Pancreas (tissue), 10 donors: Measurements from ENCODE around the gene COL25A1. TPM values are rescaled to one million over a fixed set of nuclear protein-coding genes. Genes with fewer than 3 reads are reported as not detected.

Experiments
- ATAC-seq, 4 donors: fragments of 200-7000 bp; cut with Tn5 transposase; one replicate each; pipeline versions ENCODE4 v1.8.0 to v1.9.1; 2020; ENCODE audit warnings: mild to moderate bottlenecking in 4 of 4, moderate library complexity in 4 of 4
- DNase-seq, 6 donors: peaks; one replicate each; pipeline ENCODE4 v3.0.0-alpha.2; 2020
- FAIRE-seq: peaks from 2 replicates; lab custom pipeline; 2012; peaks lifted over from hg19 to GRCh38; lab: Jason Lieb, UNC
- H3K27ac ChIP-seq, 4 donors: fragments of 200-600 bp; sonication (generic); 1 replicate in 3 of 4; 2 replicates in 1 of 4; pipeline versions ENCODE4 v1.5.0 to v1.8.0; 2020
- H3K27me3 ChIP-seq, 4 donors: fragments of 200-600 bp; one replicate each; pipeline ENCODE4 v1.8.0; 2021
- H3K36me3 ChIP-seq, 3 donors: fragments of 200-600 bp; sonication (generic) in 1 of 3; one replicate each; pipeline versions ENCODE4 v1.5.0 to v1.8.0; 2020 to 2021
- H3K4me1 ChIP-seq, 3 donors: fragments of 200-600 bp; one replicate each; pipeline ENCODE4 v1.8.0; 2021
- H3K4me3 ChIP-seq, 4 donors: fragments of 200-600 bp; sonication (generic) in 2 of 4; one replicate each; pipeline versions ENCODE4 v1.5.0 to v1.8.0; 2020 to 2021
- H3K9me3 ChIP-seq, 4 donors: fragments of 200-600 bp; one replicate each; pipeline ENCODE4 v1.8.0; 2021
- WGBS, 2 donors: extraction: QIAGEN DNeasy Blood & Tissue Kit; methylation state at CpG; one replicate each; pipeline ENCODE4 v1.1.7; 2013; 5-methylcytosine and 5-hydroxymethylcytosine counted together
- intact Hi-C, 3 donors: fragments of 100-400 bp; cut with DNase I; formaldehyde crosslinking; loops; one replicate each; pipeline versions ENCODE4 v1.11.1 to v1.14.2; 2022
- polyA plus RNA-seq, 2 donors: library from polyadenylated mRNA; stranded (reverse); fragments of 200-250 nt; gene quantifications; one replicate each; pipeline ENCODE4 v1.2.3, GENCODE V29; 2013
- total RNA-seq, 6 donors: library from RNA; stranded (reverse); fragmentation: NEBNext Ultra II Directional in 4 of 6; extraction: Animal tissue kit (Norgen Biotek cat#: 25700) in 4 of 6; gene quantifications; one replicate each; pipeline versions ENCODE4 v1.2.1 to v1.2.4, GENCODE V29; 2021 to 2023
- TF ChIP-seq, protein P1 (sequence below), 4 donors: fragments of 200-600 bp; sonication (generic) in 3 of 4; IDR thresholded peaks; one replicate each; pipeline versions ENCODE4 v1.5.0 to v1.8.0; 2021; ENCODE audit warnings: antibody characterized with exemption in 4 of 4
- donor health status: healthy with polysubstance abuse.
- donor health status: DM: no; HTN: no; CAD: no; lungs with moderate emphysema.
- donor health status: DM: no; HTN: no; CAD: no.
- donor health status: control.
- donor health status: control.
- donor health status: Bipolar disorder and iron deficiency.
- donor health status: DM: yes; HTN: yes; CAD: no.
- donor health status: DM: no; HTN: no; CAD: no.
- donor health status: DM: no; HTN: no; CAD: no.
- donor health status: DM: yes; HTN: yes; CAD: no.

Gene COL25A1
- total and polyA plus RNA-seq, 8 donors = 0.08 to 0.46 (median 0.22) TPM

DNA sequence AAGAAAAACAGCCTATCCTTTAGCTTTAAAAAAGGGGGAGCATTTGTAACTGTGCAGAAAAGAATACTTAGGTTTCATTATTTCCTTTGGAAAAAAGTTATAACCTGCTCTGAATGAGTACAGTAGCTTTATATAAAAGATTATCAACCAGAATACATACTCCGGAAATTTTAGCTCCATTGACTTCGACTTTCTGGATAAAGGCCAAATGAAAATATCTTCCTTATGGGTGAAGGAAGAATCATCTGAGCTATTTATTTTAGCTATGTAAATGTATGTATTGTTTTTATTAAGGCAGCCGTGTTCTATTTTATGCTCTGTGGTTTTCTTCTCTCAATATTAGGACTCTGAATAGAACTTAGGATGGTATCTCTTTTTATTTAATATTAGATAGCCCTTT is 470.6 kb downstream of the COL25A1 start:
- TF ChIP-seq, protein P1, sequence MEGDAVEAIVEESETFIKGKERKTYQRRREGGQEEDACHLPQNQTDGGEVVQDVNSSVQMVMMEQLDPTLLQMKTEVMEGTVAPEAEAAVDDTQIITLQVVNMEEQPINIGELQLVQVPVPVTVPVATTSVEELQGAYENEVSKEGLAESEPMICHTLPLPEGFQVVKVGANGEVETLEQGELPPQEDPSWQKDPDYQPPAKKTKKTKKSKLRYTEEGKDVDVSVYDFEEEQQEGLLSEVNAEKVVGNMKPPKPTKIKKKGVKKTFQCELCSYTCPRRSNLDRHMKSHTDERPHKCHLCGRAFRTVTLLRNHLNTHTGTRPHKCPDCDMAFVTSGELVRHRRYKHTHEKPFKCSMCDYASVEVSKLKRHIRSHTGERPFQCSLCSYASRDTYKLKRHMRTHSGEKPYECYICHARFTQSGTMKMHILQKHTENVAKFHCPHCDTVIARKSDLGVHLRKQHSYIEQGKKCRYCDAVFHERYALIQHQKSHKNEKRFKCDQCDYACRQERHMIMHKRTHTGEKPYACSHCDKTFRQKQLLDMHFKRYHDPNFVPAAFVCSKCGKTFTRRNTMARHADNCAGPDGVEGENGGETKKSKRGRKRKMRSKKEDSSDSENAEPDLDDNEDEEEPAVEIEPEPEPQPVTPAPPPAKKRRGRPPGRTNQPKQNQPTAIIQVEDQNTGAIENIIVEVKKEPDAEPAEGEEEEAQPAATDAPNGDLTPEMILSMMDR (IDR thresholded peaks at IDR 0.05) = no peak
- no peaks in the 10 kb centered on the region for H3K9me3 ChIP-seq
- H3K36me3 ChIP-seq = no peaks in the 10 kb centered on the region
- H3K27me3 ChIP-seq = peaks cover 0 to 16% (median 0%) of the 10 kb centered on the region in 4 donors
- intact Hi-C loops = loop anchor here in 1 of 3 donors (5.0 kb wide), 1 partner anchor 575 kb away; no protein-coding TSS in a partner anchor
- no peak overlapping the region for H3K27ac ChIP-seq
- FAIRE-seq (no peak), ATAC-seq (no peak), DNase-seq (no peak)
- WGBS, 2 donors = 24 to 48% methylated on average over 3 of the region's 3 CpGs
- H3K4me1 ChIP-seq = peaks cover 0 to 4% (median 0%) of the 10 kb centered on the region in 3 donors
- H3K4me3 ChIP-seq = no peak overlapping the region

DNA sequence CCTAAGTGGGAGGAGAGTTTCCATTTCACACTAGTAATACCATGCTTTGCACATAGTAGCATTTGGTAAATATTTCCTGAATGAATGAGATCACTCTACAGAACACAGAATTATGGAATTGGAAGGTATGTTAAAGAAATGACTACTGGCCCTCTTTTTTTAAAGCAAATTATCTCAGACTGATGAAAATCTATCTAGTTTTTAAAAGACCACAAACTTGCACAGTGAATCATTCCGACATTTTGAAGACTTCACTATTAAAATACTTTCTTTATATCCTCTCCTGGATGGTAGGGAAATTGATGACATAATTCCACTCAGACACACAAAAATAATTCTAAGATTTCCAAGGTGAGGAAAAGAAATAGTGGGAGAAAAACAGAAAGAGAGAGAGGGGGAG is 471.2 kb downstream of the COL25A1 start:
- TF ChIP-seq, protein P1 (IDR thresholded peaks at IDR 0.05) = no peak
- intact Hi-C loops = loop anchor here in 1 of 3 donors (5.0 kb wide), 1 partner anchor 576 kb away; no protein-coding TSS in a partner anchor
- no peak for ATAC-seq
- H3K4me3 ChIP-seq = no peak overlapping the region
- WGBS, 2 donors = 91 to 98% methylated on average over 1 of the region's 1 CpG
- FAIRE-seq = no peak
- H3K27me3 ChIP-seq = peaks cover 0 to 16% (median 0%) of the 10 kb centered on the region in 4 donors
- H3K4me1 ChIP-seq = peaks cover 0 to 4% (median 0%) of the 10 kb centered on the region in 3 donors
- DNase-seq = no peak
- H3K36me3 ChIP-seq = no peaks in the 10 kb centered on the region
- H3K9me3 ChIP-seq = no peaks in the 10 kb centered on the region
- H3K27ac ChIP-seq = no peak overlapping the region

DNA sequence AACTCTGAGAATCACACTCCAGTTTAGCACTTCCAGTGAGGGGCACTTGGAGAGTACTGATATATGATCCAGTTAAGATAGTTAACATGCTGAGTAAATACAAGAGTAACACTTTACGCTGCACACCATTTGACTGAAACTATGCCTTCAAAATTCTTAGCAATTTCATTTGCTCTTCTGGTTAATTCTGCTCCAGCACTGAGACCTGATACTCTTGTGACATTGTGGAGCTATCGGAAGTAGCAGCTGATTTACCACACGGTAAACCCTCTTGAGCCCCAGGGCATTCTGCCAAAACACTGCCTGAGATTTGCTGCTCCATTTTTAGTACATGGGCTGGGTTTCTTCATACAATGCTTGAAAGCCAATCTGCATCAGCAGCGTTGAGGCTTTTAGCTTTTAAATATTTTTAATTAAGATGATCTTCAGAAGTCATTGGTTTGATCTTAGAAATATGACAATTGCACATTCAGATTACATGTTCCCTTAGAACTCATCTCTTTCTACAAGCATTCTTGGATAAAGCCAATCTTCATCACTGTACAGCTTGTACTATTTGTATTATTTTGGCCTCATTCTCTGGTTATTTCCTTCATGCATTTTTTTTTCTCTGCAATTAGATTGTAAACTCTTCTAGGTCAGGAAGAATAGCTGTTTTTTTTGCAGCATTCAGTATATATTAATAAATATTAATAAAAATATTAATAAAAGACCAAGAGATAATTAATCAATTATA is 471.8 kb downstream of the COL25A1 start:
- ATAC-seq = peak in 1 of 4 donors; percentile 35
- intact Hi-C loops = loop anchor here in 1 of 3 donors (5.0 kb wide), 1 partner anchor 577 kb away; no protein-coding TSS in a partner anchor

DNA sequence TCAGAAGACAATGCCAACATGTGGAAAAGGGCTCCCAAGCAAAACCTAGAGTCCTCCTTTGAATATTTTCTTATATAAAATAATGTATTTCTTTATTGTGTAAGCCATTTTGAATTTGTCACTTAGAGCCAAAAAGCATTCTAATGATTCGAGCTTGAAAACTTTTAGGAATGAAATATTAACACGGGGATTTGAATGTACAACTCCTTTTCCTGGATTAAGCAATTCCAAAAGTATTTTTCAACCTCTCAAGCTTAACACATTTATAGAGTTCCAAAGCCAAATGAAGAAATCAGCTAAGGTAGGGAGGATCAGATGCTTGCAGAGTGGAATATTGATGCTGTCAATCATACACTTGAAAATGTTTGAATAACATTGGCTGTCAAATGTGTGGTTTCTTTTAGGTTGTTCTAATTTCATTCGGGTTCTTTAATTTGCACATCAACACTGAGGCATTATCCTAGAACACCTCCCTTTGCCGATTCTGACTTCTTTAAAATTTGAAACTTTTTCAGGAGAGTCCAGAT is 472.4 kb downstream of the COL25A1 start:
- TF ChIP-seq, protein P1 (IDR thresholded peaks at IDR 0.05) = no peak
- peaks cover 0 to 4% (median 0%) of the 10 kb centered on the region in 3 donors for H3K4me1 ChIP-seq
- no peaks in the 10 kb centered on the region for H3K36me3 ChIP-seq
- H3K27me3 ChIP-seq = peaks cover 0 to 16% (median 0%) of the 10 kb centered on the region in 4 donors
- 50 to 58% methylated on average over 4 of the region's 4 CpGs for WGBS, 2 donors
- DNase-seq (no peak), ATAC-seq (no peak), FAIRE-seq (no peak)
- H3K27ac ChIP-seq = no peak overlapping the region
- no peaks in the 10 kb centered on the region for H3K9me3 ChIP-seq
- H3K4me3 ChIP-seq = no peak overlapping the region
- intact Hi-C loops = loop anchor here in 2 of 3 donors (5.0 to 10.0 kb wide), 2 partner anchors 475 to 577 kb away; partner anchors contain the start of gene COL25A1 (in 1 of the 2)

More for the DNA sequence above, 471.8 kb downstream of the COL25A1 start:
- Histone ChIP-seq H3K27me3 (peaks cover 0 to 16% (median 0%) of the 10 kb centered on the region in 4 donors), H3K4me3 (no peak overlapping the region), H3K9me3 (no peaks in the 10 kb centered on the region), H3K4me1 (peaks cover 0 to 4% (median 0%) of the 10 kb centered on the region in 3 donors), H3K27ac (no peak overlapping the region), H3K36me3 (no peaks in the 10 kb centered on the region)
- DNase-seq (no peak), FAIRE-seq (no peak)
- TF ChIP-seq, protein P1 (IDR thresholded peaks at IDR 0.05) = no peak
- WGBS, 2 donors = 35 to 36% methylated on average over 4 of the region's 4 CpGs
